OCI-LY3 (cell line): ENCODE measurements around the gene CHCHD1.
A peak's percentile ranks its signal among the peaks of the same experiment; 100 is the strongest.

Experiments used
- H2AFZ ChIP-seq: fragments of 200-600, 300-600 bp; shearing (Covaris generic); 2 replicates; pipeline ENCODE4 v1.6.0; 2014; ENCODE audit warnings: antibody characterized with exemption, low read depth, low read length
- H3K27ac ChIP-seq: fragments of 200-600, 300-600 bp; sonication (generic); 2 replicates; pipeline ENCODE4 v1.5.1; 2014; ENCODE audit warnings: mild to moderate bottlenecking, low read length, moderate library complexity, mixed read lengths
- H3K27me3 ChIP-seq: fragments of 200-600, 300-600 bp; sonication (generic); 2 replicates; pipeline ENCODE4 v1.6.1; 2014; ENCODE audit warnings: low read depth, low read length, mixed read lengths
- H3K36me3 ChIP-seq: fragments of 200-600, 300-600 bp; sonication (generic); replicated peaks from 2 replicates; pipeline ENCODE3; 2014; ENCODE audit warnings: low read depth, low read length, mixed read lengths
- H3K4me1 ChIP-seq: fragments of 300-600, 200-600 bp; sonication (generic); 2 replicates; pipeline ENCODE4 v1.6.1; 2014; ENCODE audit warnings: low read length, mixed read lengths
- H3K4me2 ChIP-seq: fragments of 200-600, 300-600 bp; sonication (generic); 2 replicates; pipeline ENCODE4 v1.6.1; 2014; ENCODE audit warnings: low read length, mixed read lengths
- H3K4me3 ChIP-seq: fragments of 300-600, 200-600 bp; sonication (generic); 2 replicates; pipeline ENCODE4 v1.5.1; 2014; ENCODE audit warnings: antibody characterized with exemption, mild to moderate bottlenecking, low read length, moderate library complexity
- H3K79me2 ChIP-seq: fragments of 300-600, 200-600 bp; shearing (Covaris generic); 2 replicates; pipeline ENCODE4 v1.6.1; 2014; ENCODE audit warnings: mild to moderate bottlenecking, low read length, mixed read lengths
- H3K9ac ChIP-seq: fragments of 300-600, 200-600 bp; shearing (Covaris generic); 2 replicates; pipeline ENCODE4 v1.6.0; 2014; ENCODE audit warnings: mild to moderate bottlenecking, low read length, moderate library complexity
- H3K9me3 ChIP-seq: fragments of 200-600, 300-600 bp; shearing (Covaris generic); 2 replicates; pipeline ENCODE4 v1.6.1; 2014; ENCODE audit warnings: low read length, mixed read lengths; ENCODE audit not compliant: insufficient read depth
- H4K20me1 ChIP-seq: fragments of 200-600, 300-600 bp; sonication (generic); 2 replicates; pipeline ENCODE4 v1.6.1; 2016; ENCODE audit warnings: low read length, mixed read lengths; ENCODE audit not compliant: insufficient read depth
- EZH2phosphoT487 ChIP-seq: fragments of 200-600 bp; shearing (Covaris generic); IDR thresholded peaks from 2 replicates; pipeline ENCODE4 v1.6.1; 2018; ENCODE audit warnings: antibody characterized with exemption, mixed run types, low read depth
- TF ChIP-seq, protein P1 (sequence below): fragments of 200-600, 300-600 bp; sonication (generic); IDR thresholded peaks from 2 replicates; pipeline ENCODE4 v1.5.1; 2014; ENCODE audit warnings: antibody characterized with exemption, low read length, low read depth

CHCHD1 gene

GRCh38 chr10:73814896-73815718 is 33.3 kb downstream of the CHCHD1 start:
- H3K4me1 ChIP-seq: peaks cover 6% of the 10 kb centered on the region; the same call in 1 of the 2 replicates
- H2AFZ ChIP-seq: no peak overlapping the region
- H3K79me2 ChIP-seq: peaks cover 8% of the 10 kb centered on the region
- H4K20me1 ChIP-seq: no peaks in the 10 kb centered on the region
- no peaks in the 10 kb centered on the region for H3K27me3 ChIP-seq
- no peak overlapping the region for H3K27ac ChIP-seq
- no peak overlapping the region for H3K4me2 ChIP-seq
- H3K9ac ChIP-seq: no peak overlapping the region
- no peaks in the 10 kb centered on the region for H3K9me3 ChIP-seq
- no peaks in the 10 kb centered on the region for H3K36me3 ChIP-seq
- no peak overlapping the region for H3K4me3 ChIP-seq
- TF ChIP-seq, protein P1, sequence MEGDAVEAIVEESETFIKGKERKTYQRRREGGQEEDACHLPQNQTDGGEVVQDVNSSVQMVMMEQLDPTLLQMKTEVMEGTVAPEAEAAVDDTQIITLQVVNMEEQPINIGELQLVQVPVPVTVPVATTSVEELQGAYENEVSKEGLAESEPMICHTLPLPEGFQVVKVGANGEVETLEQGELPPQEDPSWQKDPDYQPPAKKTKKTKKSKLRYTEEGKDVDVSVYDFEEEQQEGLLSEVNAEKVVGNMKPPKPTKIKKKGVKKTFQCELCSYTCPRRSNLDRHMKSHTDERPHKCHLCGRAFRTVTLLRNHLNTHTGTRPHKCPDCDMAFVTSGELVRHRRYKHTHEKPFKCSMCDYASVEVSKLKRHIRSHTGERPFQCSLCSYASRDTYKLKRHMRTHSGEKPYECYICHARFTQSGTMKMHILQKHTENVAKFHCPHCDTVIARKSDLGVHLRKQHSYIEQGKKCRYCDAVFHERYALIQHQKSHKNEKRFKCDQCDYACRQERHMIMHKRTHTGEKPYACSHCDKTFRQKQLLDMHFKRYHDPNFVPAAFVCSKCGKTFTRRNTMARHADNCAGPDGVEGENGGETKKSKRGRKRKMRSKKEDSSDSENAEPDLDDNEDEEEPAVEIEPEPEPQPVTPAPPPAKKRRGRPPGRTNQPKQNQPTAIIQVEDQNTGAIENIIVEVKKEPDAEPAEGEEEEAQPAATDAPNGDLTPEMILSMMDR: peak; percentile 23; the same call in 1 of the 2 replicates
- no peak for TF ChIP-seq EZH2phosphoT487

- Histone ChIP-seq H4K20me1 (no peaks in the 10 kb centered on the region), H3K79me2 (peaks cover 5% of the 10 kb centered on the region), H3K4me3 (no peak overlapping the region), H3K9ac (no peak overlapping the region), H2AFZ (no peak overlapping the region), H3K36me3 (no peaks in the 10 kb centered on the region), H3K4me1 (0 out of 2 replicates have a peak, but pooled peaks cover 3% of the 10 kb centered on the region), H3K4me2 (no peak overlapping the region), H3K27ac (no peak overlapping the region), H3K27me3 (no peaks in the 10 kb centered on the region), H3K9me3 (no peaks in the 10 kb centered on the region)
- TF ChIP-seq EZH2phosphoT487: no peak
These were observed 33.8 kb downstream of the CHCHD1 start for GRCh38 chr10:73815719-73816030.

- no peak overlapping the region for H3K27ac ChIP-seq
- no peak overlapping the region for H2AFZ ChIP-seq
- no peak overlapping the region for H3K9ac ChIP-seq
- H3K4me1 ChIP-seq: 0 out of 2 replicates have a peak, but pooled peaks cover 3% of the 10 kb centered on the region
- TF ChIP-seq, protein P1: no peak
- no peak for TF ChIP-seq EZH2phosphoT487
- H3K4me3 ChIP-seq: no peak overlapping the region
- no peaks in the 10 kb centered on the region for H3K9me3 ChIP-seq
- no peaks in the 10 kb centered on the region for H4K20me1 ChIP-seq
- H3K36me3 ChIP-seq: no peaks in the 10 kb centered on the region
- H3K27me3 ChIP-seq: no peaks in the 10 kb centered on the region
- H3K4me2 ChIP-seq: no peak overlapping the region
- no peaks in the 10 kb centered on the region for H3K79me2 ChIP-seq
These were observed 35.3 kb downstream of the CHCHD1 start for GRCh38 chr10:73816917-73817729.

DNA sequence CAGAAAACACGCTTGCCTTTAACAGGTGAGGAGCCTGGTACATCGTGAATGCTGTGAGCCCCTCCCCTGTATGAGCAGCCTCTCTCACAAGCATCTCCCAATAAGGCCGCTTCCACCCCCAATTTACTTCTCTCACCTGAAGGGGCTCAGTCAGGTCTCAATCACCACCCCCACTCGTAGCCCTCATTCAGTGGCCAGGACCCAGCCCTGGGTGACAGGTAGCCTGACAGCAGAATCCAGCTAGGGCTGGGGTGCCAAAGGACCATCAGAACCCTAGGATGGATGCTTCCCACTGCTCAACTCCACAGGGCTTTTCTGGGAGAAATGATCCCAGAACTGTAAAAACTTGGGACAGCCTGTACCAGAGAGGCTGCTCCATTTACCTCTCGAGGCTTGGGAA is 36.0 kb downstream of the CHCHD1 start:
- H3K9me3 ChIP-seq: no peaks in the 10 kb centered on the region
- TF ChIP-seq, protein P1: no peak
- TF ChIP-seq EZH2phosphoT487: no peak
- H3K4me2 ChIP-seq: no peak overlapping the region
- H2AFZ ChIP-seq: no peak overlapping the region
- H3K27me3 ChIP-seq: no peaks in the 10 kb centered on the region
- no peaks in the 10 kb centered on the region for H3K4me1 ChIP-seq
- H3K79me2 ChIP-seq: no peaks in the 10 kb centered on the region
- H3K36me3 ChIP-seq: no peaks in the 10 kb centered on the region
- no peaks in the 10 kb centered on the region for H4K20me1 ChIP-seq
- no peak overlapping the region for H3K27ac ChIP-seq
- H3K4me3 ChIP-seq: no peak overlapping the region
- no peak overlapping the region for H3K9ac ChIP-seq
